ENCODE results near the gene EDAR. TPM values are rescaled to one million over a fixed set of nuclear protein-coding genes. Genes with fewer than 3 reads are reported as not detected.

The EDAR gene
- total RNA-seq, 6 experiments from 2014 or later, result 0.06 to 1.6 (median 0.28) TPM

DNA sequence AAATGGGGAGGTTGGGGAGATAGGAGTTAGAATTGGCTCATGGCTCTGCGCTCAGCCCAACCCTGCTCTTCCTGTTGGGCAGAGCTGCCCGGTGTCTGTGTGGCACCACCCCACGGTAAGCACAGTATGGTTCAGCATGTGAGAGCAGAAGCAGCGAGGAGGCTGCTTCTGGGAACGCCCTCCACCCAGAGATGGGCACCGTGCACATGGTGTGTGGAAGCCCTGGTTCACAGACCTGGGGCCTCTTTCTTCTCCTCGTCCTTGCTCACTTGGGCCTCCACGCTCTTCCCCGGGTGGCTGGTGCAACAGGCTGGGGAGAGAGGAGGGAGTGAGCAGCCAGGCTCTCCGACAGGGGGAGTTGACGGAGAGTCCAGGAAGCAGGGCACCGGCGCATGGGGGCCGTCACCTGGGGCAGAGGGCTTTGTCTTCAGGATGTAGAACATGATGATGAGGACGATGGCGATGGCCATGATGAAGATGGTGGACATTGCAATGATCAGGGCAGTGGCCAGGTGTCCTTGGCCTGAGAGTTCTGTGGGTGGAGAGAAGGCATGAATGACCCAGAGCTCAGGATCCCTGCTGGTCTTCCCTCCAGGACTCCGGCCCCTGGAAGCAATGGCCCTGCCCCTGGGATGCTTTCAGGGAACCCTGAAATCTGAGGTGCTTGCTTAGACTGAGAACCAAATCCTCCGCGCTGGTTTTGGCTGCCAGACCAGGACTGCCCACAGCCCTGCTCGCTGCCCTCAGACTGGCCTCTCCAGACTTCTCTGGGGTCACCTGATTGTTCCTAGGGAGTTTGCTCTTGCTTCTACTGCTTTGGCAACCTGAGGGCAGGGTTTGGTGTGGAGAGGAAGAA, 78.3 kb downstream of the EDAR start:
- Histone ChIP-seq H3K27ac (no peak overlapping the region), H3K4me1 (peaks cover 0 to 15% (median 5%) of the 10 kb centered on the region in 4 donors), H3K9me3 (no peaks in the 10 kb centered on the region), H3K4me3 (no peak overlapping the region), H3K27me3 (no peaks in the 10 kb centered on the region), H3K36me3 (no peaks in the 10 kb centered on the region)
- DNase-seq (peak in 1 of 3 donors; percentile 33), ATAC-seq (no peak)
- TF ChIP-seq POLR2A (IDR thresholded peaks at IDR 0.05), result no peak
- TF ChIP-seq, protein P1, sequence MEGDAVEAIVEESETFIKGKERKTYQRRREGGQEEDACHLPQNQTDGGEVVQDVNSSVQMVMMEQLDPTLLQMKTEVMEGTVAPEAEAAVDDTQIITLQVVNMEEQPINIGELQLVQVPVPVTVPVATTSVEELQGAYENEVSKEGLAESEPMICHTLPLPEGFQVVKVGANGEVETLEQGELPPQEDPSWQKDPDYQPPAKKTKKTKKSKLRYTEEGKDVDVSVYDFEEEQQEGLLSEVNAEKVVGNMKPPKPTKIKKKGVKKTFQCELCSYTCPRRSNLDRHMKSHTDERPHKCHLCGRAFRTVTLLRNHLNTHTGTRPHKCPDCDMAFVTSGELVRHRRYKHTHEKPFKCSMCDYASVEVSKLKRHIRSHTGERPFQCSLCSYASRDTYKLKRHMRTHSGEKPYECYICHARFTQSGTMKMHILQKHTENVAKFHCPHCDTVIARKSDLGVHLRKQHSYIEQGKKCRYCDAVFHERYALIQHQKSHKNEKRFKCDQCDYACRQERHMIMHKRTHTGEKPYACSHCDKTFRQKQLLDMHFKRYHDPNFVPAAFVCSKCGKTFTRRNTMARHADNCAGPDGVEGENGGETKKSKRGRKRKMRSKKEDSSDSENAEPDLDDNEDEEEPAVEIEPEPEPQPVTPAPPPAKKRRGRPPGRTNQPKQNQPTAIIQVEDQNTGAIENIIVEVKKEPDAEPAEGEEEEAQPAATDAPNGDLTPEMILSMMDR (IDR thresholded peaks at IDR 0.05), result no peak
- 89% methylated on average over 14 of the region's 20 CpGs for WGBS (ENCODE audit: insufficient coverage, low coverage, low lambda C conversion rate, missing lambda C conversion rate)
- intact Hi-C loops (cut with DNase I), result no loop called here

DNA sequence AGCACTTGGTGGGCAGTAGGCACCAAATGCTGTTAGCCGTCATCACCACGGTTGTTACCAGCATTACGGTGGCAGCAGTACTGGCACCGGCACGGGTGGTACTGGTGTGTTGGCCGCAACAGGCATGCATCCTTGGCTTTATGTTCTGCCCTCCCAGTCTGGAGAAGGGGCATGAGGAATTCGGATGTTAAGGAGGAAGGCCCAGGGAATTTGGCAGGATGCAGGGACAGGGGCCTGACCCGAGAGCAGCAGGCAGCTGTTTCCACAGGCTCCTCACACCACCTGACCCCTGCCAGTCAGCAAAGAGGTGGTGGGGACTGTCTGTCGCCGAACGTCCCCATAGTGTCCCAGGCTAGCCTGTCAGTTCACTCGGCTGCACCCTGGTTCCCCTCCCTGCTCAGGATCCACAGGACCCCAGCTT, 79.0 kb downstream of the EDAR start:
- no peak for ATAC-seq
- Histone ChIP-seq H3K27me3 (no peaks in the 10 kb centered on the region), H3K4me1 (peaks cover 0 to 20% (median 7%) of the 10 kb centered on the region in 4 donors), H3K36me3 (no peaks in the 10 kb centered on the region), H3K27ac (no peak overlapping the region), H3K4me3 (no peak overlapping the region), H3K9me3 (no peaks in the 10 kb centered on the region)
- TF ChIP-seq, protein P1 (IDR thresholded peaks at IDR 0.05), result no peak
- TF ChIP-seq POLR2A (IDR thresholded peaks at IDR 0.05), result no peak
- intact Hi-C loops (cut with DNase I), result no loop called here
- no peak for DNase-seq
- WGBS (ENCODE audit: insufficient coverage, low coverage, low lambda C conversion rate, missing lambda C conversion rate), result 100% methylated on average over 1 of the region's 12 CpGs

DNA sequence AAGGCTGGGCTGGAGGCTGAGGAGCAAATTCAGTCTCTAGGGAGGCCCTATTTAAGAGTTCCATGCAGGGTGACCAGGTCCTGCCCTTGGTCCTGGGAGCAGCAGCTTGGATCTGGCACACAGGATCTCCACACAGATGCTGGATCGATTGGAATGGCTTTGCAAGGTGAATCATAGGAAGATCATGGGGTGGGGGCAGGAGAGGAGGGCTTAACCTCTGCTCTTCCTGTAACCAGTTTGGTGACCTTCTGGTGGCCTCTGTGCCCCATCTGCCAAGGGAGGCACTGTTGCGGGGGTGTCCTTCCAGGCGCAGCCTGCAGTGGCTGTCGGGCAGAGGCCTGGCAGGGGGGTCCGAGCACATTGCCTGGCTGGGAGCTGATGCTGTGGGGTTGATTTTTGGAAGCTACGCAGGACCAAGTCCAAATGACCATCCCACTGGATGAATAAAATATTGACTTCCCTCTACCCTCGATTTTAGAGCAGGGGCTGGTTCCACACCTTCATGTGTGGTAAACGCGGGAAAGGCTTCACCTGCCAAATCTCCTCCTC, 79.7 kb downstream of the EDAR start:
- intact Hi-C loops (cut with DNase I), result no loop called here
- peaks cover 0 to 21% (median 7%) of the 10 kb centered on the region in 4 donors for H3K4me1 ChIP-seq
- no CpG with 5 or more reads among the region's 9 CpGs for WGBS (ENCODE audit: insufficient coverage, low coverage, low lambda C conversion rate, missing lambda C conversion rate)
- H3K4me3 ChIP-seq, result no peak overlapping the region
- H3K9me3 ChIP-seq, result no peaks in the 10 kb centered on the region
- no peak overlapping the region for H3K27ac ChIP-seq
- DNase-seq (no peak), ATAC-seq (no peak)
- H3K27me3 ChIP-seq, result no peaks in the 10 kb centered on the region
- no peaks in the 10 kb centered on the region for H3K36me3 ChIP-seq
- TF ChIP-seq POLR2A (IDR thresholded peaks at IDR 0.05), result no peak
- TF ChIP-seq, protein P1 (IDR thresholded peaks at IDR 0.05), result no peak

DNA sequence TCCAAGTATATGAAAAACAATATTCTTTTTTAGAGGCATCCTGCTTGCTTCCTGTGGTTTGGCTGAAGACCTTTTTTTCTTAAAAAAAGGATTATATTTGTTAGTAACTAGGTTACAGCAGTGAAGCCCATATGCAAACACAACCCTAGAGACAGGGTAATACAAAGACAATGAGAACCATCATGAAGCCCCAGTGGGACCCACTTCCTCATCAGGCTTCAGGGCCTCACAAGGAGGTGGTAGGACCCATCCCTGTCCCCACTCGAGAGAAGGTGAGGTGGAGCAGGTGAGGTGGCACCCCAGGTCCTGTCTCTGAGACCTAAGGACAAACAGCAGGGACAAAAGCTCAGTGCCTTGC, 80.3 kb downstream of the EDAR start:
- Histone ChIP-seq H3K9me3 (no peaks in the 10 kb centered on the region), H3K4me1 (peaks cover 0 to 26% (median 7%) of the 10 kb centered on the region in 4 donors), H3K4me3 (no peak overlapping the region), H3K36me3 (no peaks in the 10 kb centered on the region), H3K27me3 (no peaks in the 10 kb centered on the region), H3K27ac (no peak overlapping the region)
- no peak for ATAC-seq
- intact Hi-C loops (cut with DNase I), result no loop called here
- TF ChIP-seq POLR2A (IDR thresholded peaks at IDR 0.05), result no peak
- TF ChIP-seq, protein P1 (IDR thresholded peaks at IDR 0.05), result no peak
- WGBS (ENCODE audit: insufficient coverage, low coverage, low lambda C conversion rate, missing lambda C conversion rate), result 80% methylated on average over 1 of the region's 1 CpG
- no peak for DNase-seq
